IMR-90 (cell line): ENCODE results near the gene MVP. TPM values are rescaled to one million over a fixed set of nuclear protein-coding genes. Genes with fewer than 3 reads are reported as not detected.

ENCODE experiments used
- ATAC-seq: fragments of 200-7000 bp; cut with Tn5 transposase; 2 replicates; pipeline ENCODE4 v1.9.1; 2020; ENCODE audit warnings: low read depth, mild to moderate bottlenecking, moderate library complexity
- BruUV-seq: library from RNA; stranded (reverse); fragments of 400-500 nt; replicated peaks from 2 replicates; lab custom pipeline; 2021; lab: Mats Ljungman, UMichigan
- CTCF ChIA-PET: fragments of 300-600 bp; formaldehyde crosslinking; extraction: SDS; loops from one replicate; lab custom pipeline; 2021; ENCODE audit warnings: antibody characterized with exemption; lab: Yijun Ruan, JAX
- POLR2A ChIA-PET: fragments of 300-600 bp; sonication (Branson Sonifier 250); formaldehyde crosslinking; loops from one replicate; lab custom pipeline; 2022; ENCODE audit warnings: antibody characterized with exemption; ENCODE audit not compliant: unreplicated experiment; lab: Charles Lee
- DNase-seq: peaks from one replicate; pipeline ENCODE4 v3.0.0; 2013
- H2AFZ ChIP-seq: replicated peaks from 2 replicates; pipeline ENCODE3; 2013; ENCODE audit warnings: low read length, mild to moderate bottlenecking; ENCODE audit not compliant: poor library complexity
- H2AK5ac ChIP-seq: 2 replicates; pipeline ENCODE4 v1.6.1; 2013; ENCODE audit warnings: low read depth, low read length, inconsistent platforms
- H2AK9ac ChIP-seq: replicated peaks from 2 replicates; pipeline ENCODE3; 2013; ENCODE audit warnings: mild to moderate bottlenecking, low read depth, low read length, moderate library complexity; ENCODE audit not compliant: poor library complexity
- H2BK120ac ChIP-seq: 2 replicates; pipeline ENCODE4 v1.6.1; 2013; ENCODE audit warnings: low read depth, low read length, inconsistent platforms
- H2BK15ac ChIP-seq: 3 replicates; pipeline ENCODE4 v1.6.1; 2013; ENCODE audit warnings: low read depth, low read length, inconsistent platforms
- H2BK20ac ChIP-seq: 2 replicates; pipeline ENCODE4 v1.6.1; 2013; ENCODE audit warnings: low read depth, mild to moderate bottlenecking, inconsistent platforms, low read length, moderate library complexity
- H2BK5ac ChIP-seq: 2 replicates; pipeline ENCODE4 v1.6.1; 2013; ENCODE audit warnings: mild to moderate bottlenecking, low read depth, low read length, inconsistent platforms; ENCODE audit not compliant: poor library complexity, severe bottlenecking
- H3K14ac ChIP-seq: replicated peaks from 2 replicates; pipeline ENCODE4 v1.6.1; 2013; ENCODE audit warnings: low read depth, low read length, inconsistent platforms
- H3K18ac ChIP-seq: 2 replicates; pipeline ENCODE4 v1.6.1; 2013; ENCODE audit warnings: low read depth, low read length, control low read depth
- H3K23ac ChIP-seq: 2 replicates; pipeline ENCODE4 v1.6.1; 2013; ENCODE audit warnings: low read depth, low read length, inconsistent platforms
- H3K27ac ChIP-seq: 2 replicates; pipeline ENCODE4 v1.5.1; 2013; ENCODE audit warnings: mild to moderate bottlenecking, control low read depth, low read length; ENCODE audit not compliant: insufficient read depth
- H3K27me3 ChIP-seq: 2 replicates; pipeline ENCODE4 v1.6.1; 2013; ENCODE audit warnings: low read length; ENCODE audit not compliant: control insufficient read depth, insufficient read depth
- H3K36me3 ChIP-seq: 2 replicates; pipeline ENCODE4 v1.6.1; 2013; ENCODE audit warnings: low read length, mixed read lengths; ENCODE audit not compliant: control insufficient read depth, insufficient read depth
- H3K4ac ChIP-seq: 2 replicates; pipeline ENCODE4 v1.6.1; 2013; ENCODE audit warnings: low read depth, low read length, inconsistent platforms
- H3K4me1 ChIP-seq: 2 replicates; pipeline ENCODE4 v1.6.1; 2013; ENCODE audit warnings: low read length, mixed read lengths; ENCODE audit not compliant: control insufficient read depth, insufficient read depth
- H3K4me2 ChIP-seq: 2 replicates; pipeline ENCODE4 v1.6.1; 2013; ENCODE audit warnings: low read depth, mild to moderate bottlenecking, control low read depth, low read length, moderate library complexity
- H3K4me3 ChIP-seq: 2 replicates; pipeline ENCODE4 v1.5.1; 2013; ENCODE audit warnings: low read depth, mild to moderate bottlenecking, control low read depth, low read length, moderate library complexity; ENCODE audit not compliant: insufficient read depth
- H3K56ac ChIP-seq: 2 replicates; pipeline ENCODE4 v1.6.1; 2013; ENCODE audit warnings: low read length, inconsistent platforms; ENCODE audit not compliant: insufficient read depth; ENCODE audit errors: extremely low read depth
- H3K79me1 ChIP-seq, 2 experiments: 2 replicates each; pipeline ENCODE4 v1.6.1; 2013; ENCODE audit warnings: low read length in 2 of 2, inconsistent platforms in 1 of 2, low read depth in 1 of 2
- H3K9ac ChIP-seq: 2 replicates; pipeline ENCODE4 v1.6.1; 2013; ENCODE audit warnings: low read depth, low read length, control low read depth
- H3K9me1 ChIP-seq: 2 replicates; pipeline ENCODE4 v1.6.1; 2013; ENCODE audit warnings: low read length, inconsistent platforms; ENCODE audit not compliant: insufficient read depth
- H3K9me3 ChIP-seq: 2 replicates; pipeline ENCODE4 v1.6.1; 2013; ENCODE audit warnings: low read length; ENCODE audit not compliant: control insufficient read depth, insufficient read depth
- H4K20me1 ChIP-seq: 2 replicates; pipeline ENCODE4 v1.6.1; 2013; ENCODE audit warnings: low read length, inconsistent platforms; ENCODE audit not compliant: insufficient read depth
- H4K5ac ChIP-seq: 2 replicates; pipeline ENCODE4 v1.6.1; 2013; ENCODE audit warnings: mild to moderate bottlenecking, low read depth, low read length, control low read depth
- H4K8ac ChIP-seq, 2 experiments: 2 replicates each; pipeline ENCODE4 v1.6.1; 2013; ENCODE audit warnings: low read depth in 2 of 2, low read length in 2 of 2, control low read depth in 1 of 2, inconsistent platforms in 1 of 2
- H4K91ac ChIP-seq: 2 replicates; pipeline ENCODE4 v1.6.1; 2013; ENCODE audit warnings: low read depth, low read length, inconsistent platforms; ENCODE audit not compliant: insufficient read depth
- ELK1 ChIP-seq: fragments of 150-350 bp; IDR thresholded peaks from 2 replicates; pipeline ENCODE4 v1.6.1; 2016; ENCODE audit warnings: low read depth, mild to moderate bottlenecking, low read length, moderate library complexity, borderline replicate concordance
- FOS ChIP-seq: fragments of 150-350 bp; IDR thresholded peaks from 2 replicates; pipeline ENCODE4 v1.6.1; 2016; ENCODE audit warnings: low read depth, low read length
- WGBS, 2 experiments: methylation state at CpG; one replicate each; pipeline versions ENCODE4 v1.1.5 to v1.1.7; 2013; ENCODE audit warnings: missing lambda C conversion rate in 2 of 2; ENCODE audit not compliant: insufficient read length in 1 of 2; ENCODE audit errors: extremely low coverage in 2 of 2; 5-methylcytosine and 5-hydroxymethylcytosine counted together
- dilution Hi-C: fragments of 300-500 bp; cut with HindIII; formaldehyde crosslinking; loops from one replicate; pipeline ENCODE4 v1.14.3; 2018; ENCODE audit warnings: low sequenced_read_pairs; ENCODE audit not compliant: unreplicated experiment
- in situ Hi-C: fragments of 300-500 bp; cut with MboI; formaldehyde crosslinking; loops from 3 replicates; pipeline ENCODE4 v1.14.3; 2019; ENCODE audit warnings: low sequenced_read_pairs, inconsistent platforms, mixed read lengths
- intact Hi-C: fragments of 100-400 bp; cut with micrococcal nuclease; formaldehyde crosslinking; loops from 2 replicates; pipeline ENCODE4 v1.10.0; 2022
- polyA plus RNA-seq, 3 experiments: library from polyadenylated mRNA; depleted of rRNA; stranded (reverse); fragments of >200 nt; gene quantifications; 2 replicates each; pipeline ENCODE4 v1.2.3, GENCODE V29; 2012; ENCODE audit warnings: low replicate concordance in 1 of 3
- total RNA-seq: library from RNA; depleted of rRNA; stranded (reverse); fragments of >200 nt; gene quantifications from 2 replicates; pipeline ENCODE4 v1.2.3, GENCODE V29; 2012

The MVP gene
- total and polyA plus RNA-seq, 2 of the 4 experiments (the other 2 are of a cell fraction): 204 to 319 TPM

- Histone ChIP-seq H4K8ac (no peak overlapping the region), H2BK120ac (no peak overlapping the region), H4K91ac (no peak overlapping the region), H3K18ac (no peak overlapping the region), H3K9me1 (no peaks in the 10 kb centered on the region), H2AK5ac (no peak overlapping the region), H2AK9ac (no peak overlapping the region), H3K4ac (no peak overlapping the region), H3K14ac (no peak overlapping the region), H2BK15ac (no peak overlapping the region), H2BK5ac (no peak overlapping the region), H3K56ac (no peak overlapping the region), H3K4me3 (no peak overlapping the region), H3K9me3 (no peaks in the 10 kb centered on the region), H3K9ac (no peak overlapping the region), H3K4me1 (peaks cover 1% of the 10 kb centered on the region; the same call in 1 of the 2 replicates), H3K27ac (no peak overlapping the region), H2AFZ (no peak overlapping the region), H3K23ac (no peak overlapping the region), H3K79me1 (no peaks in the 10 kb centered on the region), H3K36me3 (no peaks in the 10 kb centered on the region), H3K27me3 (peaks cover 25% of the 10 kb centered on the region), H4K5ac (no peak overlapping the region), H2BK20ac (no peak overlapping the region), H4K20me1 (no peaks in the 10 kb centered on the region), H3K4me2 (no peak overlapping the region)
- POLR2A ChIA-PET: no interaction called here
- no CpG with 5 or more reads among the region's 4 CpGs for WGBS, 2 experiments
- DNase-seq (peak; percentile 43), ATAC-seq (peak; percentile 60)
- no TSS peak for BruUV-seq
- TF ChIP-seq FOS: peak; percentile 21; the same call in 1 of the 2 replicates
- no peak for TF ChIP-seq ELK1
- in situ Hi-C loops (no loop called here), intact Hi-C loops (no loop called here), dilution Hi-C loops (no loop called here)
- CTCF ChIA-PET: interaction anchor here (0.6 to 0.7 kb wide), 2 partner anchors 45 to 72 kb away, joined by 3 read pairs; no protein-coding TSS in a partner anchor
Observed at GRCh38 chr16:29775742-29776408, 44.4 kb upstream of the MVP start.
